ENCODE data around the gene TMEM109.
A peak's percentile ranks its signal among the peaks of the same experiment; 100 is the strongest.

Gene TMEM109

GRCh38 chr11:60946601-60947264 is 32.8 kb downstream of the TMEM109 start:
- DNase-seq (ENCODE audit: low read depth in 1 of 2, low spot score in 1 of 2): no peak
- in situ Hi-C loops (cut with HindIII; ENCODE audit: low pct_unique_long_range_greater_than_20kb, low sequenced_read_pairs): no loop called here
- TF ChIP-seq JUND (IDR thresholded peaks at IDR 0.05; ENCODE audit: low read depth): no peak

DNA sequence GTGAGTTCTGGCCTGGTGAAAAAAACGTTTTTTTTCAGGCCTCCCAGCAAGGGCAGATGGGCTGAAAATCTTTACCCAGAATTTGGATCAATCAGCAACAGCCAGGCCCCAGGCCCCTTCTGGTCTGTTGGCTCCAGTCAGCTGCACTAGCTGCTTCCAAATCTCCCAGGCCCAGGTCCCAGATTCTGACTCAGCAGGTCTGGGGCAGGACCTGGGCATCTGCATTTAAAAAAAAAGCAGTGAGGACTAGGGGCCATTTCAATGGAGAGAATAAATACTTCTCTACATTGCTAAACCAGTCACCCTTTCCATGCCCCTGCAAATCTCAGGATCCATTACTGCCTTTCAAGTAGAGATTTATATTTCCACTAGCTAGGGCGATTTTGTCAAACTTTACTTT is 33.7 kb downstream of the TMEM109 start:
- no peak for TF ChIP-seq JUND (IDR thresholded peaks at IDR 0.05; ENCODE audit: low read depth)
- in situ Hi-C loops (cut with HindIII; ENCODE audit: low pct_unique_long_range_greater_than_20kb, low sequenced_read_pairs): no loop called here
- DNase-seq (ENCODE audit: low read depth in 1 of 2, low spot score in 1 of 2): no peak

DNA sequence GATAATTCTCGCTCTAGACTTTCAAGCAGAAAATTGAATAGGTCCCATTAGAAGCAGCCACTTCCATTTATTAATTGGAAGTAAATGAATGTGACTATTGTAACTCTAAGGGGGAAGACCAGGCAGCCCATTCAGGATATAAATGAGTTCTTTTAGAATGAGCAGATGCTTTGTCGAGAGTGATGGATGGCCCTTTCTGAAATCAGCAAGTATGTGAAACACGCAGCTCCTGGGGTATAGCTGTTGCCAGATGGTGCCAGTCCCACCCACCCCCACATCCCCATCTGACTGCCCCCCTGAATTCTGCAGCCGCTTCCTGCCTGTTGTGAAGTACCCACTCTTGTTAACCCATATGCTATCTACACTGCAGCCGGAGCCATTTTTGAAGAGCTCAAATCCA is 34.3 kb downstream of the TMEM109 start:
- in situ Hi-C loops (cut with HindIII; ENCODE audit: low pct_unique_long_range_greater_than_20kb, low sequenced_read_pairs): no loop called here
- no peak for DNase-seq (ENCODE audit: low read depth in 1 of 2, low spot score in 1 of 2)
- no peak for TF ChIP-seq JUND (IDR thresholded peaks at IDR 0.05; ENCODE audit: low read depth)

GRCh38 chr11:60950024-60950423 is 36.1 kb downstream of the TMEM109 start:
- DNase-seq (ENCODE audit: low read depth in 1 of 2, low spot score in 1 of 2): no peak
- in situ Hi-C loops (cut with HindIII; ENCODE audit: low pct_unique_long_range_greater_than_20kb, low sequenced_read_pairs): no loop called here
- TF ChIP-seq JUND (IDR thresholded peaks at IDR 0.05; ENCODE audit: low read depth): no peak

DNA sequence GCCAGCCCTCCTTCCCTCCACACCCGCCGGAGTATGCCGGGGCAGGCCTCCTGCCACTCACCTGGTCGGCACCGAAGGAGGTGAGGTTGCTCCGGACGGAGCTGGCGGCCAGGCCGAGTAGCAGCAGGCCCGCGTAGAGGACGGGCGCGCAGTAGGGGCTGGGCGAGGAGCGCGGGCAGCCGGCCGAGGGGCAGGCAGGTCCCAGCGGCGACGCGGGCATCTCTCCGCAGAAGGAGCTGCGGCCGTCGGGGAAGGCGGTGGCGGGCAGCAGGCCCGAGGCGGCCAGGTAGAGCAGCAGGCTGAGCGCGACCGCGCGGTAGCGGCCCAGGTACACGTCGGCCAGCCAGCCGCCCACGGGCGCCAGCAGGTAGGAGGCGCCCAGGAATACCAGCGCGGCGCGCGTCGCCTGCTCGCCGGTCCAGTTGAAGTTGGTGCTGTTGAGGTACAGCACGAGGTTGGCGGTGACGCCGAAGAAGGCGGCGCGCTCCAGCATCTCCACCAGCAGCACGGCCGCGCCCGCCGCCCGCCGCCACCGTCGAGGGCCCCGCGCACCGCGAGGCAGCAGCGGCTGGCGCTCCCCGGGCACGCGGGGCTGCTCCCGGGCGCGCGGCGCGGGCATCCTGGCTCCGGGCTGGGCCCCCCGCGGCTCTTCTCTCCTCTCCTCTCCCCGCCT is 37.1 kb downstream of the TMEM109 start:
- in situ Hi-C loops (cut with HindIII; ENCODE audit: low pct_unique_long_range_greater_than_20kb, low sequenced_read_pairs): no loop called here
- TF ChIP-seq JUND (IDR thresholded peaks at IDR 0.05; ENCODE audit: low read depth): no peak
- no peak for DNase-seq (ENCODE audit: low read depth in 1 of 2, low spot score in 1 of 2)

GRCh38 chr11:60951606-60951903 is 37.6 kb downstream of the TMEM109 start:
- no peak for DNase-seq (ENCODE audit: low read depth in 1 of 2, low spot score in 1 of 2)
- in situ Hi-C loops (cut with HindIII; ENCODE audit: low pct_unique_long_range_greater_than_20kb, low sequenced_read_pairs): no loop called here
- no peak for TF ChIP-seq JUND (IDR thresholded peaks at IDR 0.05; ENCODE audit: low read depth)

DNA sequence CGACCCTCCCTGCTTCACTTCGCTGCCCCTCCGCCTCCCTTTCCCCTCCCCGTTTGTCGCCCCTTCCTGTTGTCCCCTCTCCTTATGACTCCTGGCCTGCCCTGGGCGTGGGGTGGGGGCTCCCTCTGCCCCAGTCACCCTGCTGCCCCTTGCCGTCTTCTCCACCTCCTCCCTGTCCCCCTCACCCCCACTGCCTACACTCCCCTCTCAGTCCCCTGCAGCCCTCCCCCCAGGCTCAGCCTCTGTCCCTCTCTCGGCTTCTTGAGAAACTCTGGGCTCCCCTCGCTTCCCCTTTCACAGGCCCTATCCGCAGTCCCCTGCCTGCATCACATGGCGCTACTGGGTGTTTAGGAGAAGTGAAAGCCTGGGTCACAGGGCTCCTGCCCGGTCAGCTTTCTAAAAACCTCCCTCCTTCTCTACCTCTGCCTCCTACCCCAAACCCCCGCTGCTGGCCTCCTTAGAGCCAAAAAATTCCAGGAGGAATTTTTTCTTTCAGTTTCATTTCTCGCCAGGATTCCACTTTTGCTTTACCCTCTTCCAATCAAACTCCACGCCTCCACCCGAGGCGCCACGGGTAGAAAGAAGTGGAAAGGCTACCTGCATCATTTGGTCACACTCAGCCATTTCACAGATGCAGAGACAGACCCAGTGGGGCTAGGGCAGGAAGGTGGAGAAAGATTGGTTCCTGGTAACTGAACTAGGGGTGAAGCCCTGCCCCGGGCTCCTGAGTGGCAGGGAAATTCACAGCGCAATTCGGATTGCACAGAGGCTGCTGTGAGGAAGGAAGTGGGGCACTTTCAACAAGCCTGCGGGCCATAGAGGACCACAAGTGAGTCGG is 38.2 kb downstream of the TMEM109 start, which contains the start of gene SLC15A3:
Gene SLC15A3 (minus strand): TSS at position 273 of the 838 bp plus-strand sequence. CDS start 625 bp downstream, outside the sequence.
- in situ Hi-C loops (cut with HindIII; ENCODE audit: low pct_unique_long_range_greater_than_20kb, low sequenced_read_pairs): no loop called here
- TF ChIP-seq JUND (IDR thresholded peaks at IDR 0.05; ENCODE audit: low read depth): no peak
- DNase-seq (ENCODE audit: low read depth in 1 of 2, low spot score in 1 of 2): peak; percentile 56 to 61

DNA sequence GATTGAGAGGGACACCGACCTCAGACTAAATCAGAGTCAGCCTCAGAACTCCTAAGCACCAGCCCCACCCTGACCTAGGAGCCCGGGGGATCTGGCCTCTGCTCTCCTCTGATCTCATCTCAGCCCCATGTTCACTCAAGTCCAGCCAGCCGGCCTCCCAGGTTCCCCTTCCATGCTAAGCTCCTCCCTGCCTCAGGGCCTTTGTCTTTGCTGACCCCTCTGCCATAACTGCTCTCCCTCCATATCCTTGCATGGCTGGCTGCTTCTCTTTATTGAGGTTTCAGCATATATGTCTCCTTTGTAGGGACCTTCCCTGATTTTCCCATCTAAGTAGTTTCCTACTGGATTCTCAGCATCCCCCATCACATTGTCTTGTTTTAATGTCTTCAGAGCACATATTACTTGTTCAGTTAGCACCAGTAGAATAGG is 38.8 kb downstream of the TMEM109 start:
- in situ Hi-C loops (cut with HindIII; ENCODE audit: low pct_unique_long_range_greater_than_20kb, low sequenced_read_pairs): no loop called here
- DNase-seq (ENCODE audit: low read depth in 1 of 2, low spot score in 1 of 2): no peak
- no peak for TF ChIP-seq JUND (IDR thresholded peaks at IDR 0.05; ENCODE audit: low read depth)

- no peak for TF ChIP-seq JUND (IDR thresholded peaks at IDR 0.05; ENCODE audit: low read depth)
- in situ Hi-C loops (cut with HindIII; ENCODE audit: low pct_unique_long_range_greater_than_20kb, low sequenced_read_pairs): no loop called here
- DNase-seq (ENCODE audit: low read depth in 1 of 2, low spot score in 1 of 2): no peak
These were observed 39.8 kb downstream of the TMEM109 start for GRCh38 chr11:60953781-60954180.

DNA sequence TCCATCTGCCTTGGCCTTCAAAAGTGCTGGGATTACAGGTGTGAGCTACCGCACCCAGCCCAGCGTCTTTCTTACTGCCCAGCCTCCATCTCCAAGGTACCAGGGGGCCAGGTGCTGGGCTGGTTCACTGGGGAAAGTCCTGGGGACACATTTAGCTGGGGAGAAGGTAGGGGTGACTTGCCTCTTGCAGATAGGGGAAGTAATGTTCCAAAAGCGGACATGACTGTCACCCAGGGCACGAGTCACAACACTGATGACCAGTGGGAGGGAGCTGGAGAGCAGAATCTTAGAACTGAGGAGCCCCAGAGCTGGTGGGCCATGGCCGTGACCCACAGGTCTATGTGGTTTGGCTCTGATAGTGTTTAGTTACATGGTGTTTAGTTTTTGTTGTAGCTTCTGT is 40.5 kb downstream of the TMEM109 start:
- in situ Hi-C loops (cut with HindIII; ENCODE audit: low pct_unique_long_range_greater_than_20kb, low sequenced_read_pairs): no loop called here
- TF ChIP-seq JUND (IDR thresholded peaks at IDR 0.05; ENCODE audit: low read depth): no peak
- DNase-seq (ENCODE audit: low read depth in 1 of 2, low spot score in 1 of 2): no peak

DNA sequence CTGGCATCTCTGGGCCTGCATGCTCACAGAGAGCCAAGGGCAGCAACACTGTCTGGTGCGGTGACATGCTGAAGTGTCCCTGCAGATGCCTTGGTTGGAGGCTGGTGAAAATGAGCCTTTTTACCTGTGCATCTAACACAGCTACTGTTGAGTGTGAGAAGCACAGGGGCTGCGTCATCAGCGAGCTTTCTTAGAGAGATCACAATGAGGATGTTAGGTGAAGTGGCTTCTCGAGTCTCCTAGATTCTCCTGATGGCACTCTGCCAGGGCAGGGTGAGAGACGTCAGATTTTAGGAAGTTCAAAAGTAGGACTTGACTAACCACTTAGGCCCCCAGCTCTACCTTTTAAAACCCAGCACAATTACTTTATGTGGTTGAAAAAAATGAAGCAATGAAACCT is 41.6 kb downstream of the TMEM109 start:
- DNase-seq (ENCODE audit: low read depth in 1 of 2, low spot score in 1 of 2): no peak
- in situ Hi-C loops (cut with HindIII; ENCODE audit: low pct_unique_long_range_greater_than_20kb, low sequenced_read_pairs): no loop called here
- no peak for TF ChIP-seq JUND (IDR thresholded peaks at IDR 0.05; ENCODE audit: low read depth)

GRCh38 chr11:60957188-60957587 is 43.2 kb downstream of the TMEM109 start:
- no peak for DNase-seq (ENCODE audit: low read depth in 1 of 2, low spot score in 1 of 2)
- no peak for TF ChIP-seq JUND (IDR thresholded peaks at IDR 0.05; ENCODE audit: low read depth)
- in situ Hi-C loops (cut with HindIII; ENCODE audit: low pct_unique_long_range_greater_than_20kb, low sequenced_read_pairs): no loop called here

DNA sequence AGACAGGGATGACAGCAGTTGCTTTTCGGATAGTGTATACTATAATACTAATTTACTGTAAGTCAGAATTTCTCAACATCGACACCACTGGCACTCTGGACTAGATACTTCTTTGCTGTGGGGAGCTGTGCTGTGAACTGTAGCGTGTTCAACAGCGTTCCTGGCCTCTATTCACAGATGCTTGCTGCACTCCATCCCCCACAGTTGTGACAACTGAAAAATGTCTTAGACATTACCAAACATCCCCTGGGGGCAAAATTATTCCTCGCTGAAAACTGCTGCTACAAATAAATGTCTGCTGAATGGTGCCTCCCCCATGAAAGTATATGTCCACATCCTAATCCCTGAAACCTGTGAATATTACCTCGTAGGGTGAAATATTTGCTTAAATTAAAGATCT is 45.5 kb downstream of the TMEM109 start:
- TF ChIP-seq JUND (IDR thresholded peaks at IDR 0.05; ENCODE audit: low read depth): no peak; the same call in 1 of the 2 replicates
- peak; percentile 74 to 90 for DNase-seq (ENCODE audit: low read depth in 1 of 2, low spot score in 1 of 2)
- in situ Hi-C loops (cut with HindIII; ENCODE audit: low pct_unique_long_range_greater_than_20kb, low sequenced_read_pairs): no loop called here
